Spleen (tissue), 11 donors: ENCODE results near the gene NME8. TPM values are rescaled to one million over a fixed set of nuclear protein-coding genes. Genes with fewer than 3 reads are reported as not detected.

Source experiments
- DNase-seq: peaks from one replicate; pipeline ENCODE4 v3.0.0-alpha.2; 2020
- H3K27ac ChIP-seq, 8 donors: fragments of 200-600 bp; sonication (generic) in 7 of 8; 1 replicate in 4 of 8; 2 replicates in 4 of 8; pipeline versions ENCODE4 v1.5.0 to v1.8.0; 2016 to 2021; ENCODE audit warnings: inconsistent platforms in 4 of 8, mild to moderate bottlenecking in 4 of 8, moderate library complexity in 1 of 8
- H3K27me3 ChIP-seq, 7 donors: fragments of 200-600 bp; sonication (generic) in 6 of 7; replicated peaks in 1 of 7; 1 replicate in 4 of 7; 2 replicates in 3 of 7; pipeline versions ENCODE4 v1.5.0 to v1.8.0; 2016 to 2021; ENCODE audit warnings: inconsistent platforms in 3 of 7, mild to moderate bottlenecking in 1 of 7
- H3K36me3 ChIP-seq, 6 donors: fragments of 200-600 bp; sonication (generic) in 5 of 6; 1 replicate in 4 of 6; 2 replicates in 2 of 6; pipeline versions ENCODE4 v1.5.0 to v1.8.0; 2016 to 2021; ENCODE audit warnings: inconsistent platforms in 2 of 6
- H3K4me1 ChIP-seq, 6 donors: fragments of 200-600 bp; sonication (generic) in 5 of 6; 1 replicate in 3 of 6; 2 replicates in 3 of 6; pipeline versions ENCODE4 v1.5.0 to v1.8.0; 2016 to 2021; ENCODE audit warnings: inconsistent platforms in 3 of 6
- H3K4me3 ChIP-seq, 8 donors: fragments of 200-600 bp; sonication (generic) in 7 of 8; 1 replicate in 4 of 8; 2 replicates in 4 of 8; pipeline versions ENCODE4 v1.5.0 to v1.8.0; 2016 to 2021; ENCODE audit warnings: inconsistent platforms in 4 of 8, mild to moderate bottlenecking in 4 of 8, moderate library complexity in 2 of 8
- H3K9me3 ChIP-seq, 8 donors: fragments of 200-600 bp; sonication (generic) in 7 of 8; 1 replicate in 4 of 8; 2 replicates in 4 of 8; pipeline versions ENCODE4 v1.5.0 to v1.8.0; 2016 to 2021; ENCODE audit warnings: inconsistent platforms in 4 of 8
- CTCF ChIP-seq, 11 experiments: fragments of 200-600 bp in 7 of 11; fragments of 450-650 bp in 4 of 11; sonication (generic) in 4 of 11; IDR thresholded peaks in 8 of 11; conservative IDR thresholded peaks in 3 of 11; 1 replicate in 7 of 11; 2 replicates in 4 of 11; pipeline versions ENCODE4 v1.4.0 to v1.8.0; 2016 to 2021; ENCODE audit warnings: antibody characterized with exemption in 11 of 11, inconsistent platforms in 4 of 11, mild to moderate bottlenecking in 1 of 11
- POLR2A ChIP-seq, 3 donors: fragments of 450-650 bp; IDR thresholded peaks; one replicate each; pipeline ENCODE4 v1.5.1; 2017; ENCODE audit warnings: antibody characterized with exemption in 3 of 3, mild to moderate bottlenecking in 1 of 3
- POLR2AphosphoS5 ChIP-seq, 3 donors: sonication (generic); formaldehyde crosslinking; IDR thresholded peaks; one replicate each; pipeline ENCODE4 v1.5.1; 2017; ENCODE audit warnings: antibody characterized with exemption in 3 of 3
- WGBS, 5 donors: extraction: QIAGEN DNeasy Blood & Tissue Kit in 3 of 5; methylation state at CpG; one replicate each; pipeline versions ENCODE4 v1.1.5 to v1.1.7; 2013 to 2018; 5-methylcytosine and 5-hydroxymethylcytosine counted together
- intact Hi-C: fragments of 100-400 bp; cut with DNase I; formaldehyde crosslinking; loops from one replicate; pipeline ENCODE4 v1.15.0; 2023; ENCODE audit warnings: low total_unique reads
- polyA plus RNA-seq, 3 donors: library from polyadenylated mRNA; stranded (reverse); fragments of 200-250 nt; gene quantifications; one replicate each; pipeline ENCODE4 v1.2.1, GENCODE V29; 2013
- total RNA-seq, 7 donors: library from RNA; depleted of rRNA in 3 of 7; stranded (reverse); fragments of >200 nt in 3 of 7; fragmentation: NEBNext Ultra II Directional in 4 of 7; extraction: Animal tissue kit (Norgen Biotek cat#: 25700) in 4 of 7; gene quantifications; one replicate each; pipeline versions ENCODE4 v1.1.0 to v1.2.1, GENCODE V29; 2016 to 2021
- donor health status: healthy with polysubstance abuse.
- donor health status: DM: no; HTN: no; CAD: no; lungs with moderate emphysema.
- donor health status: DM: no; HTN: no; CAD: no.
- donor health status: Bipolar disorder and iron deficiency.
- donor health status: healthy.
- donor health status: DM: no; HTN: no; CAD: no.
- donor health status: DM: yes; HTN: yes; CAD: no.

The NME8 gene
- total and polyA plus RNA-seq, 10 donors = 0.59 to 4.6 (median 2.6) TPM

GRCh38 chr7:37916673-37917660 is 68.6 kb downstream of the NME8 start, which contains the start of gene SFRP4:
TSS of gene SFRP4 (minus strand) at chr7:37916817. CDS start at chr7:37916537, 280 bp downstream.
- H3K4me1 ChIP-seq = peaks cover 14 to 50% (median 45%) of the 10 kb centered on the region in 6 donors
- intact Hi-C loops = no loop called here
- H3K36me3 ChIP-seq = no peaks in the 10 kb centered on the region
- 1 to 2% (median 2%) methylated on average over 18 to 46 of the region's 46 CpGs for WGBS, 5 donors
- TF ChIP-seq POLR2AphosphoS5 (IDR thresholded peaks at IDR 0.05) = peak in 2 of 3 donors; percentile 41 to 53
- TF ChIP-seq POLR2A (IDR thresholded peaks at IDR 0.05) = no peak
- peak in 10 of 11 experiments; percentile 23 to 66 (median 56) for TF ChIP-seq CTCF (IDR thresholded peaks at IDR 0.05 in 8 of 11, conservative IDR thresholded peaks at IDR 0.05 in 3 of 11)
- H3K27me3 ChIP-seq = peaks cover 0 to 82% (median 32%) of the 10 kb centered on the region in 7 donors
- no peaks in the 10 kb centered on the region for H3K9me3 ChIP-seq
- H3K4me3 ChIP-seq = peak within 1 kb of the TSS; percentile 16 to 68 (median 40)
- H3K27ac ChIP-seq = peak within 1 kb of the TSS in 7 of 8 donors; percentile 42 to 80 (median 74)
- peak; percentile 78 for DNase-seq

- Histone ChIP-seq H3K36me3 (no peaks in the 10 kb centered on the region), H3K27me3 (peaks cover 0 to 96% (median 31%) of the 10 kb centered on the region in 7 donors), H3K4me1 (peaks cover 14 to 50% (median 45%) of the 10 kb centered on the region in 6 donors), H3K27ac (no peak overlapping the region), H3K9me3 (no peaks in the 10 kb centered on the region), H3K4me3 (no peak overlapping the region)
- 51 to 72% (median 67%) methylated on average over 4 of the region's 4 CpGs for WGBS, 5 donors
- TF ChIP-seq POLR2A (IDR thresholded peaks at IDR 0.05) = no peak
- no peak for TF ChIP-seq POLR2AphosphoS5 (IDR thresholded peaks at IDR 0.05)
- no peak for TF ChIP-seq CTCF (IDR thresholded peaks at IDR 0.05 in 8 of 11, conservative IDR thresholded peaks at IDR 0.05 in 3 of 11)
- intact Hi-C loops = no loop called here
- DNase-seq = no peak
Observed at GRCh38 chr7:37918526-37918925, 70.1 kb downstream of the NME8 start.

- Histone ChIP-seq H3K4me3 (peak within 1 kb of the TSS; percentile 47 to 85 (median 58)), H3K27me3 (peaks cover 0 to 79% (median 26%) of the 10 kb centered on the region in 7 donors), H3K9me3 (peaks cover under 1 to 14% (median 5%) of the 10 kb centered on the region in 8 donors), H3K4me1 (peaks cover 14 to 44% (median 42%) of the 10 kb centered on the region in 6 donors), H3K27ac (peak within 1 kb of the TSS; percentile 63 to 86 (median 82)), H3K36me3 (no peaks in the 10 kb centered on the region)
- WGBS, 5 donors = 6 to 18% (median 8%) methylated on average over 10 to 22 of the region's 22 CpGs
- no peak for TF ChIP-seq POLR2A (IDR thresholded peaks at IDR 0.05)
- peak; percentile 44 to 69 (median 68) for TF ChIP-seq POLR2AphosphoS5 (IDR thresholded peaks at IDR 0.05)
- TF ChIP-seq CTCF (IDR thresholded peaks at IDR 0.05 in 8 of 11, conservative IDR thresholded peaks at IDR 0.05 in 3 of 11) = peak in 4 of 11 experiments; percentile 32 to 43 (median 34)
- intact Hi-C loops = no loop called here
- peak; percentile 80 for DNase-seq
Observed at GRCh38 chr7:37920305-37920848, 72.0 kb downstream of the NME8 start, which contains the start of gene EPDR1. TSS of gene EPDR1 (plus strand) at chr7:37920640. CDS start at chr7:37920940, 300 bp downstream.
